H54 (cell line): ENCODE measurements around the gene MPV17L.
"Not testable (repeated sequence)": the region's sequence is repeated elsewhere in the genome, so short reads cannot be mapped to it uniquely, and the experiment has no call there.

Experiments
- DNase-seq: peaks from one replicate; pipeline ENCODE4 v3.0.0; 2011; ENCODE audit warnings: low spot score, mixed read lengths; ENCODE audit not compliant: insufficient read length
- FAIRE-seq: peaks from 3 replicates; lab custom pipeline; 2011; peaks lifted over from hg19 to GRCh38; lab: Jason Lieb, UNC
- POLR2A ChIP-seq: IDR thresholded peaks from 2 replicates; pipeline ENCODE4 v1.6.1; 2011; ENCODE audit warnings: low read depth, mild to moderate bottlenecking, low read length

MPV17L gene

DNA sequence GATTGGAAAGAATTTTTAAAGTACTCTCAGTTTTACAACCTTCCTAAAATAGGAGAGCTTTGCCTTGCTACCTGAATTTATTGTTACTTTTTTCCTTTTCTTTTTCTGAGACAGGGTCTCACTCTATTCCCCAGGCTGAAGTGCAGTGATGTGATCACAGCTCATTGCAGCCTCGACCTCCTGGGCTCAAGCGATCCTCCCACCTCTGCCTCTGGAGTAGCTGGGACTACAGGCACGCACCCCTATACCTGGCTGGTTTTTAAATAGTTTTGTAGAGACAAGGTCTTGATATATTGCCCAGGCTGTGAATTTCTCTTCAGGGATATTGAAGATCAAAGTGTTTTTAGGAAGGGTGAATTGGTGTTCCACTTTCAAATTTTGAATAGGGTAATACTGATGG is 3.8 kb downstream of the MPV17L start:
- TF ChIP-seq POLR2A = no peak
- FAIRE-seq = no peak
- DNase-seq = no peak

DNA sequence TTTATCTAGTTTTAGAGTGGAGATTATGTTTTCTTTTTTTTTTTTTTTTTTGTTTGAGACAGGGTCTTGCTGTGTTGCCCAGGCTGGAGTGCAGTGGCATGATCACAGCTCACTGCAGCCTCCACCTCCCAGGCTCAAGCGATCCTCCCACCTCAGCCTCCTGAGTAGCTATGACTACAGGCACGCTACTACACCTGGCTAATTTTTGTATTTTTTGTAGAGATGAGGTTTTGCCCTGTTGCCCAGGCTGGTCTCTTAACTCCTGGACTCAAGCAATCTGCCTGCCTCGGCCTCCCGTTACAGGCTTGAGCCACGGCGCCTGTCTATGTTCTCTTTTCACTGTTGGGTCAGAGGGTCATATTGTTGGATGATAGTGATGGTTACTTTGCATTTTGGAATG is 4.8 kb downstream of the MPV17L start:
- DNase-seq, FAIRE-seq: not testable (repeated sequence)

DNA sequence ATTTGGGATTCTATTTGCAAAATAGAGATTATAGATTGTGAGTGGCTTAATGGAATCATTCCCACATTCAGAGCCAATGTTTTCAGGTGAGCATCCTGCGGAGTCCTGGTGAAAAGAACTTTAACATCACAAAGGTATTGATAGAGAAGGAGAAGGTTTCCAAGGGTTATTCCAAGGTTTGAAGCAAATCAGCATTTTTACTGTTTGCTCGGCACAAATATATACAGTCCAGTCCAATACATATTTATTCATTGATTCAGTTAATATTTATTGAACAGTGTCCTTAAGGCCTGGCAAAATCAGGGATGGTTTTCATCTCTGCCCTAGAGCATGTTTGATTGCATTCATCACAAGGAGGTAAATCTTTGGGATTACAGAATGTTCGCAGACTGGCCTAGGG is 6.4 kb downstream of the MPV17L start:
- FAIRE-seq = no peak
- no peak for DNase-seq
- TF ChIP-seq POLR2A = no peak

DNA sequence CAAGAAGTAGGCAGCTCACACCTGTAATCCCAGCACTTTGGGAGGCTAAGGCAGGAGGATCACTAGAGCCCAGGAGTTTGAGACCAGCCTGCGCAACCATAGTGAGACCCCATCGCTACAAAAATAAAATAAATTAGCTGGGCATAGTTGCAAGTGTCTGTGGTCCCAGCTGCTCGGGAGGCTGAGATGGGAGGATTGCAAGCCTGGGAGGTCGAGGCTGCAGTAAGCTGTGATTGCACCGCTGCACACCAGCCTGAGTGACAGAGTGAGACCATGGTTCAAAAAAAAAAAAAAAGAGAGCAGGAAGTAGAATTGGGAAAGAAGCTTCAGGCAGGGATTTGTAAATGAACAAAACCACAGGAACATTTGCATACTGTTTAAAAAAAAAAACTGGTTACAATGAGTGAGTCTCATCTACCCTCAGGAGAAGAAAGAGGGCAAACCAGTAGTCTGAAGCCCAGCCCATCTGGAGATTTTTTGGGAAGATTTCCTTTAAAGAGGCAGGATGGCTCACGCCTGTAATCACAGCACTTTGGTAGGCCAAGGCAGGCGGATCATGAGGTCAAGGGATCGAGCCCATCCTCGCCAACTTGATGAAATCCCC is 7.9 kb downstream of the MPV17L start:
- no peak for DNase-seq
- FAIRE-seq = no peak
- no peak for TF ChIP-seq POLR2A

DNA sequence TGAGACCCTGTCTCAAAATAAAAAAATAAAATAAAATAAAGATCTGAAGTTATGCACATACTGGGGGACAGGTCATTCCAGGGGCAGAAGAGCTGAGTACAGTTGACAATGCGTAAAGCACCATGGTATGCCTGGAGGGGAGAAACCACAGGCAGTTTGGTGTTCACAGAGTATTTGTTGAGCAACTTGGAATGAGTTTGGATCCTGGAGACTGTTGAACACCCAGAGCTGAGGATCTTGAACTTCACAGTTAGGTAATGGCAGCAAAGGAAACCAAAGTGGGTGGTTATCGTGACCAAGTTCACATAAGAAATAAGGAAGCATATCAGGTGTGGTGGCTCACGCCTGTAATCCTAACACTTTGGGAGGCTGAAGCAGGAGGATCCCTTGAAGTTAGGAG is 8.5 kb downstream of the MPV17L start:
- not testable (repeated sequence) for FAIRE-seq, DNase-seq

DNA sequence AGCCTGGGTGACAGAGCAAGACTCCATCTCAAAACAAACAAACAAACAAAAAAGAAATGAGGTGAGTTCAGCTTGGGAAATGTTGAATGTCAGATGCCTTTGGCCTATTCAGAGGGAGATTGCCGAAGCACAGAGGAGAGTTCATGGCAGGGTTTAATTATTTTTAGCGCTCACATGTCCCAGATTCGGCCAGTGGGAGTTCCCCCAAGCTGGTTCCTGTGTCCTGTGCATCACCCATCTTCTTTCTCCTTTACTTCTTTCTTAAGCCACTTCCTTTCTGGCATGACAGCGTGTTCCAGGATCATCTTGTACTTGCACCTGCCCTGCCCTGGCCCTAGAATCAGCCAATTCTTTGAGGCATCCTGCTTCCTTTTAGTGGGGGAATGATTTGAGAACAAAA is 9.2 kb downstream of the MPV17L start:
- FAIRE-seq = no peak
- no peak for DNase-seq
- TF ChIP-seq POLR2A = no peak

DNA sequence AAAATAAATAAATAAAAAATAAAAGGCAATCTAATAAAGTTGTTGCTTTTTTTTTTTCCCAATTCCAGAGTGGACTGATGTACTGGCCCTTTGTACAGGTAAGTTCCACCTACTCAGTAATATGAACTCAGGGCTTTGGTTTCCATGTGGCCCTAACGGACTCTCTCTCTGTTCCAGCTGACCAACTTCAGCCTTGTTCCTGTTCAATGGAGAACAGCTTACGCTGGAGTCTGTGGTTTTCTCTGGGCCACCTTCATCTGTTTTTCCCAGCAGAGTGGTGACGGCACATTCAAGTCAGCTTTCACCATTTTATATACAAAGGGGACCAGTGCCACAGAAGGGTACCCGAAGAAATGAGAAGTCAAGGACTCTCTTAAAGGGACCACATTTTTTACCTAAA is 12.2 kb downstream of the MPV17L start:
- DNase-seq, FAIRE-seq: not testable (repeated sequence)

DNA sequence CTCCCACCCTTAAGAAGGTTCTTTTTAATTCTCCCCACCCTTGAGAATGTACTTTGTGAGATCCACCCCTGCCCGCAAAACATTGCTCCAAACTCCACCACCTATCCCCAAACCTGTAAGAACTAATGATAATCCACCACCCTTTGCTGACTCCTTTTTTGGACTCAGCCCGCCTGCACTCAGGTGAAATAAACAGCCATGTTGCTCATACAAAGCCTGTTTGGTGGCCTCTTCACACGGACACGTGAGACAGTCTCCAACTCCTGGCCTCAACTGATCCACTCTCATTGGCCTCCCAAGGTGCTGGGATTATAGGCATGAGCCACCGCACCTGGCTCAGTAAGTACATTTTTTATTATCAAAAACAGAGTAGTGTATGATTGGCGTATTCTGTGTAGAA is 13.9 kb downstream of the MPV17L start:
- FAIRE-seq, DNase-seq: not testable (repeated sequence)

DNA sequence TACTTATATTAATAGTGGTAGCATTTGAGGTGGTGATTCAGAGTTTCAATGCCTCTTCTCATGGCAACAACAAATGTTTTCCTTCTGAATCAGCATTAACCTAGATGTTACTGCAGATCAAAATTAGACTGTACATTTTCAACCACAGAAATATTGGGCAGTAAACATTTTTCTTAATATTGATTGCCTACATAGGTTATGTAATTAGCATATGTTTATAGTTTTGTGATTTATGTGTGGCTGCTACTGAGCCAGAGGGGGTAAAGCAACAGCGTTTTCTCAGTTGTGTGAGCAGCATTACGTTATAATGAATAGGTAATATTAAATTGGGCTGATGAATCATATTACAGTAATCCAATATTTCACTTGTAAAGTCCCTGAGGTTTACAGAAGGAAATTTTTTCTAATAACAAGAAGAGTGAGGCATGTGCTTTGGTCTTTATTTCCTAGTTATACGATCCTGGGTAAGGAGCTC is 20.0 kb downstream of the MPV17L start:
- no peak for TF ChIP-seq POLR2A
- FAIRE-seq (no peak), DNase-seq (no peak)

DNA sequence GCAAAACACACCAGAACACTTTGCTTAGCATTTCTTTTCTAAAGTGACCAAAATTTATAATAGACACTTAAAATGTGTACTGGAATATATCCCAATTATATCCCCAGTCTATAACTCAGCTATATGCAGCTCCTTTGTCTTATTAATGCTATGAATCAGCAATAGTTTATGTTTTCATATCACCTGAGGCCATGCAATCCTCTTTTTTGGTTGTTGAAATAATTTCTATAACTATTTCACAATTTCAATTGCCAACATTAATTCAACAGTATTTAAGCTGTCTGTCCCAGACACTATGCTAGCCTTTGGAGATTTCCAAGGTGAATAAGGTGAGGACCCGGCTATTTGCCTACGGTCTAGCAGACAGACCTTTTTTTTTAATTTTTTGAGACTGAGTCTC is 21.6 kb downstream of the MPV17L start:
- FAIRE-seq = no peak

DNA sequence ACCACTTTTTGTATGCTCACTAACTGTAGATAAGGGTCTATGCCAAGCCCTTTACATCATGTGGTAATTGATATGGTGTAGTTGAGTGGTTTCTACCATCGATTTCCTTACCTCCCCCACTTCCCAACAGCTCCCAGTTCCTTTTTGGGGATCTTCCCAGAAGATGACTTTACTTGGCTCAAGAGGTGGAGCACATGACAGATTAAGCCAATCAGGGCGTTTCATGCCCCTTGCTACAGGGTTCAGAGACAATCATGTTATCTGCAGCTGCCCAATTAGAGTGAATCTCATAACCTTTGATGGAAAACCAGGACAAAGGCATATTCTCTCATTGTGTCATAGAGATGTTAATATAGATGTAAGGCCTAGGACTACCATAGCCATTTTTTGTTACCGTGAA is 22.7 kb downstream of the MPV17L start:
- FAIRE-seq = no peak
- TF ChIP-seq POLR2A = no peak
- DNase-seq = no peak

More for the DNA sequence above, 21.6 kb downstream of the MPV17L start:
- TF ChIP-seq POLR2A = no peak
- DNase-seq = no peak

DNA sequence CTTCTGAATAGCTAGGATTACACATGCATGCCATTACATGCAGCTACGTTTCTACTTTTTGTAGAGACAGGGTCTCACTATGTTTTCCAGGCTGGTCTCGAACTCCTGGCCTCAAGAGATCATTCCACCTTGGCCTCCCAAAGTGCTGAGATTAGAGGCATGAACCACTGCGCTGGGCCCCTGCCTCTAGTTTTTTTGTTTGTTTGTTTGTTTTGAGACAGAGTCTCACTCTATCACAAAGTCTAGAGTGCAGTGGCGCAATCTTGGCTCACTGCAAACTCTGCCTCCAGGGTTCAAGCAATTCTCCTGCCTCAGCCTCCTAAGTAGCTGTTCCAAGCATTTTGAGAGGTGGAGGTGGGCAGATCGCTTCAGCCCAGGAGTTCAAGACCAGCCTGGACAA is 26.1 kb downstream of the MPV17L start:
- DNase-seq, FAIRE-seq: not testable (repeated sequence)

DNA sequence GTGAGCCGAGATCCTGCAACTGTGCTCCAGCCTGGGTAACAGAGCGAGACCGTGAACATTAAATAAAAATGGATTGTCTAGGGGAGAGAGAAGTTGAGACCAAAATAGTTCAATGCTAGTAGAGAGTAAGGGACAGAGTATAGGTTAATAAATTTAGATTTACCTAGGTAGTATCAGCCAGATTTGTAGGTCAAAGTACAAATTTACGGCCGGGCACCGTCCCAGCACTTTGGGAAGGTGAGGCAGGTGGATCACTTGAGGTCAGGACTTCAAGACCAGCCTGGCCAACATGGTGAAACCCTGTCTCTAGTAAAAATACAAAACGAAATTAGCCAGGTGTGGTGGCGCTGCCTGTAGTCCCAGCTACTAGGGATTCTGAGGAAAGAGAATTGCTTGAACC is 26.7 kb downstream of the MPV17L start:
- no peak for FAIRE-seq
- no peak for DNase-seq
- TF ChIP-seq POLR2A = no peak

DNA sequence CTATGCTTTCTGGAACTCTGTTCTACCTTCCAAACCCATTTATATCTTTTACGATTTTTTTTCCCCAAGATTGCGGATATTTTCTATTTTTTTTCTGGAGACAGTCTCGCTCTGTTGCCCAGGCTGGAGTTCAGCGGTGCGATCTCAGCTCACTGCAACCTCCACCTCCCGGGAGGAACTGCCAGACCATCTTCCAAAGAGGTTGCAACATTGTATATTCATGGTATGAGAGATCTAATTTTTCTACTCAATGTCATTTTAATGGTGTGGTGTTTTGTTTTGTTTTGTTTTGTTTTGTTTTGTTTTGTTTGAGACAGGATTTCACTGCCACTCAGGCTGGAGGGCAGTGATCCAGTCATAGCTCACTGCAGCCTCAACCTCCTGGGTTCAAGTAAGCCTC is 30.3 kb downstream of the MPV17L start:
- TF ChIP-seq POLR2A = no peak
- DNase-seq = no peak
- FAIRE-seq = no peak

DNA sequence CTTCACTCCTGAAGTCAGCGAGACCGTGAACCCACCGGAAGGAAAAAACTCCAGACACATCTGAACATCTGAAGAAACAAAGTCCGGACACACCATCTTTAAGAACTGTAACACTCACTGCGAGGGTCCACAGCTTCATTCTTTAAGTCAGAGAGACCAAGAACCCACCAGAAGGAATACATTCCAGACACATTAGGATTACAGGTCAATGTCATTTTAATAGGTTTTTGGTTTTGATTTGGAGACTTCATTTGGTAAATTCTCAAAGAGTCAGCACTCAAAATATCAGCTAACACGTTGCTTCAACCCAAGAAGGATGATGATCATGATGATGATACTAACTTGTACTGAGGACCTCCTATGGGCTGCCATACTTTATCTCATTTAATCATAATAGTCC is 31.2 kb downstream of the MPV17L start:
- DNase-seq (no peak), FAIRE-seq (no peak)
- no peak for TF ChIP-seq POLR2A
